Panc1 (cell line): ENCODE results near the gene NPHP1. TPM values are rescaled to one million over a fixed set of nuclear protein-coding genes. Genes with fewer than 3 reads are reported as not detected.

Experiments
- ATAC-seq: fragments of 200-7000 bp; cut with Tn5 transposase; 2 replicates; pipeline ENCODE4 v1.9.1; 2020; ENCODE audit warnings: mild to moderate bottlenecking, moderate library complexity
- BruUV-seq: library from RNA; stranded (reverse); fragments of 400-500 nt; replicated peaks from 2 replicates; lab custom pipeline; 2021; lab: Mats Ljungman, UMichigan
- CTCF ChIA-PET: fragments of 300-600 bp; sonication (Branson Sonifier 250); formaldehyde crosslinking; loops from one replicate; lab custom pipeline; 2022; ENCODE audit warnings: antibody characterized with exemption; lab: Charles Lee
- POLR2A ChIA-PET: fragments of 300-600 bp; sonication (Branson Sonifier 250); formaldehyde crosslinking; loops from one replicate; lab custom pipeline; 2022; ENCODE audit warnings: antibody characterized with exemption; lab: Charles Lee
- DNase-seq: peaks from one replicate; pipeline ENCODE4 v3.0.0-alpha.2; 2010; ENCODE audit warnings: low read depth, low spot score
- H3K27ac ChIP-seq: 2 replicates; pipeline ENCODE4 v1.5.1; 2011; ENCODE audit warnings: mild to moderate bottlenecking, low read length, inconsistent platforms
- H3K27me3 ChIP-seq: fragments of 200-500 bp; sonication (Bioruptor generic); 2 replicates; pipeline ENCODE4 v1.6.0; 2014; ENCODE audit warnings: low read length, inconsistent platforms; ENCODE audit not compliant: control insufficient read depth, insufficient read depth
- H3K36me3 ChIP-seq: fragments of 200-500 bp; sonication (Bioruptor generic); 2 replicates; pipeline ENCODE4 v1.5.1; 2014; ENCODE audit warnings: inconsistent platforms, mild to moderate bottlenecking, low read length, moderate library complexity; ENCODE audit not compliant: control insufficient read depth, insufficient read depth
- H3K4me1 ChIP-seq: 2 replicates; pipeline ENCODE4 v1.5.1; 2011; ENCODE audit warnings: inconsistent platforms, mild to moderate bottlenecking, low read length, moderate library complexity; ENCODE audit not compliant: control insufficient read depth, insufficient read depth
- H3K4me3 ChIP-seq, 2 experiments: 2 replicates each; pipeline ENCODE4 v1.5.1; 2011 to 2012; ENCODE audit warnings: low read depth in 2 of 2, low read length in 2 of 2, mild to moderate bottlenecking in 2 of 2, inconsistent platforms in 1 of 2, moderate library complexity in 1 of 2
- H3K9me3 ChIP-seq: fragments of 200-500 bp; sonication (Bioruptor generic); 2 replicates; pipeline ENCODE4 v1.5.1; 2014; ENCODE audit warnings: low read depth, mild to moderate bottlenecking, inconsistent platforms, low read length, moderate library complexity; ENCODE audit not compliant: control insufficient read depth, insufficient read depth
- POLR2AphosphoS5 ChIP-seq: IDR thresholded peaks from 2 replicates; pipeline ENCODE4 v1.6.1; 2012; ENCODE audit warnings: mild to moderate bottlenecking, low read depth, low read length, moderate library complexity
- SIN3A ChIP-seq: IDR thresholded peaks from 2 replicates; pipeline ENCODE4 v1.6.1; 2012; ENCODE audit warnings: low read depth, mild to moderate bottlenecking, low read length, moderate library complexity, borderline replicate concordance; ENCODE audit not compliant: insufficient read depth
- TCF7L2 ChIP-seq: IDR thresholded peaks from 2 replicates; pipeline ENCODE4 v1.6.1; 2011; ENCODE audit warnings: mild to moderate bottlenecking, low read depth, low read length, inconsistent platforms
- in situ Hi-C: cut with HindIII; loops from 2 replicates; pipeline ENCODE4 v1.10.0; 2016; ENCODE audit warnings: low sequenced_read_pairs, low pct_unique_long_range_greater_than_20kb
- intact Hi-C: fragments of 100-400 bp; cut with micrococcal nuclease; formaldehyde crosslinking; loops from one replicate; pipeline ENCODE4 v1.10.0; 2022; ENCODE audit not compliant: unreplicated experiment
- total RNA-seq: library from RNA; stranded (reverse); gene quantifications from one replicate; pipeline ENCODE4 v1.2.1, GENCODE V29; 2021; ENCODE audit not compliant: unreplicated experiment
- TF ChIP-seq, protein P1 (sequence below): fragments of 450-650 bp; IDR thresholded peaks from 2 replicates; pipeline ENCODE4 v1.5.1; 2017; ENCODE audit warnings: mild to moderate bottlenecking
- TF ChIP-seq, protein P2 (sequence below), 2 experiments: IDR thresholded peaks; 2 replicates each; pipeline ENCODE4 v1.6.1; 2011 to 2012; ENCODE audit warnings: low read depth in 2 of 2, control low read depth in 1 of 2, low read length in 1 of 2, mild to moderate bottlenecking in 1 of 2, moderate library complexity in 1 of 2; ENCODE audit not compliant: insufficient read depth in 1 of 2

The NPHP1 gene
- total RNA-seq, 1 experiment from 2014 or later, result 7.2 TPM

DNA sequence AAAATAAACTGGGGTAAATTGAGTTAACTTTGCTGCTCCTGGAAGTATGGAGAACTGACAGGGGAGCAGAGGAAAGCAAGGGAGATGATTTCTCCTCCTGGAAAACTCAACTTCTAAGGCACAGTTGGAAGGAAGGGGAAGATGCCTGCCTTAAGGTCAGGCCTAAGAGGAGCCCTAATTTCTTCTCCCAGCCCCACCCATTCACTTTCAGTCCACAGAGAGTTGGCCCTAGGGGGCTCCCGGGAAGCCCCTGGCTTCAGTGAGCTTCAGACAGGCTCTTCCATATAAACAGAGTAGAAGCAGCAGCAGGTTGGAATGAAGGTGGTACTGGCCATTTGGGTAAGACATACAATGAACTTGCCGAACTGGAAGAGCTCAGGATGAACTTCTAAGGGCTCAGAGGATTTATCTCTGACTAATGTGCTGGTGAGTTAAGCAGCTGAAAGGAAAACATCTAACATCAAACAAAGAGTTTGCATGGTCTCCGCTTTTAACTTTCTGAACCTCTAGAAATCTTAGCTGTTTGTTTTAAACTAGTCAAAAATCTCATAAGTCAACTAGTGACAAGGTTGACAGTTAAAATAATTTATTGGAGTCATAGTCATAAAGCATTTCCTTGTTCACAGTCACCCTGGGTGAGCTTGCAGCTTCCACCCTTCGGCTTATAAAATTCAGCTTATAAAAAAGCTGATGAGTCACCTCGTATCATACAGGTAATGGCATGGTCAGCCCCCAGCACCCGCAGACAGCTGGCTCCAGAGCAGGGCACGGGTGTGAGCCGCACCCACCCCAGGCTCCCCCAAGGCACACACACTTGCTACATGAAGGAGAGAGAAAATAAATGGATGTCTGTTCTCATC is 99.0 kb downstream of the NPHP1 start:
- TF ChIP-seq POLR2AphosphoS5 (peak; percentile 77; the same call in 1 of the 2 replicates), SIN3A (peak; percentile 72; the same call in 1 of the 2 replicates), TCF7L2 (peak; percentile 95)
- TF ChIP-seq, protein P1, sequence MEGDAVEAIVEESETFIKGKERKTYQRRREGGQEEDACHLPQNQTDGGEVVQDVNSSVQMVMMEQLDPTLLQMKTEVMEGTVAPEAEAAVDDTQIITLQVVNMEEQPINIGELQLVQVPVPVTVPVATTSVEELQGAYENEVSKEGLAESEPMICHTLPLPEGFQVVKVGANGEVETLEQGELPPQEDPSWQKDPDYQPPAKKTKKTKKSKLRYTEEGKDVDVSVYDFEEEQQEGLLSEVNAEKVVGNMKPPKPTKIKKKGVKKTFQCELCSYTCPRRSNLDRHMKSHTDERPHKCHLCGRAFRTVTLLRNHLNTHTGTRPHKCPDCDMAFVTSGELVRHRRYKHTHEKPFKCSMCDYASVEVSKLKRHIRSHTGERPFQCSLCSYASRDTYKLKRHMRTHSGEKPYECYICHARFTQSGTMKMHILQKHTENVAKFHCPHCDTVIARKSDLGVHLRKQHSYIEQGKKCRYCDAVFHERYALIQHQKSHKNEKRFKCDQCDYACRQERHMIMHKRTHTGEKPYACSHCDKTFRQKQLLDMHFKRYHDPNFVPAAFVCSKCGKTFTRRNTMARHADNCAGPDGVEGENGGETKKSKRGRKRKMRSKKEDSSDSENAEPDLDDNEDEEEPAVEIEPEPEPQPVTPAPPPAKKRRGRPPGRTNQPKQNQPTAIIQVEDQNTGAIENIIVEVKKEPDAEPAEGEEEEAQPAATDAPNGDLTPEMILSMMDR, result no peak
- TF ChIP-seq, protein P2, sequence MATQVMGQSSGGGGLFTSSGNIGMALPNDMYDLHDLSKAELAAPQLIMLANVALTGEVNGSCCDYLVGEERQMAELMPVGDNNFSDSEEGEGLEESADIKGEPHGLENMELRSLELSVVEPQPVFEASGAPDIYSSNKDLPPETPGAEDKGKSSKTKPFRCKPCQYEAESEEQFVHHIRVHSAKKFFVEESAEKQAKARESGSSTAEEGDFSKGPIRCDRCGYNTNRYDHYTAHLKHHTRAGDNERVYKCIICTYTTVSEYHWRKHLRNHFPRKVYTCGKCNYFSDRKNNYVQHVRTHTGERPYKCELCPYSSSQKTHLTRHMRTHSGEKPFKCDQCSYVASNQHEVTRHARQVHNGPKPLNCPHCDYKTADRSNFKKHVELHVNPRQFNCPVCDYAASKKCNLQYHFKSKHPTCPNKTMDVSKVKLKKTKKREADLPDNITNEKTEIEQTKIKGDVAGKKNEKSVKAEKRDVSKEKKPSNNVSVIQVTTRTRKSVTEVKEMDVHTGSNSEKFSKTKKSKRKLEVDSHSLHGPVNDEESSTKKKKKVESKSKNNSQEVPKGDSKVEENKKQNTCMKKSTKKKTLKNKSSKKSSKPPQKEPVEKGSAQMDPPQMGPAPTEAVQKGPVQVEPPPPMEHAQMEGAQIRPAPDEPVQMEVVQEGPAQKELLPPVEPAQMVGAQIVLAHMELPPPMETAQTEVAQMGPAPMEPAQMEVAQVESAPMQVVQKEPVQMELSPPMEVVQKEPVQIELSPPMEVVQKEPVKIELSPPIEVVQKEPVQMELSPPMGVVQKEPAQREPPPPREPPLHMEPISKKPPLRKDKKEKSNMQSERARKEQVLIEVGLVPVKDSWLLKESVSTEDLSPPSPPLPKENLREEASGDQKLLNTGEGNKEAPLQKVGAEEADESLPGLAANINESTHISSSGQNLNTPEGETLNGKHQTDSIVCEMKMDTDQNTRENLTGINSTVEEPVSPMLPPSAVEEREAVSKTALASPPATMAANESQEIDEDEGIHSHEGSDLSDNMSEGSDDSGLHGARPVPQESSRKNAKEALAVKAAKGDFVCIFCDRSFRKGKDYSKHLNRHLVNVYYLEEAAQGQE (IDR thresholded peaks at IDR 0.05; ENCODE audit: insufficient read depth in 1 of 2, low read depth in 2 of 2, low read length in 1 of 2), result no peak
- ATAC-seq (peak; percentile 79), DNase-seq (no peak)
- Histone ChIP-seq H3K9me3 (peaks cover 3% of the 10 kb centered on the region; the same call in 1 of the 2 replicates), H3K36me3 (peaks cover 4% of the 10 kb centered on the region; the same call in 1 of the 2 replicates), H3K27me3 (no peaks in the 10 kb centered on the region), H3K4me3 (peak overlapping the region in 1 of 2 experiments; percentile 2; a peak in 1 of 4 replicates), H3K27ac (peak overlapping the region; percentile 94), H3K4me1 (peaks cover 86% of the 10 kb centered on the region)
- intact Hi-C loops, result no loop called here
- BruUV-seq, result no TSS peak
- ChIA-PET CTCF (no interaction called here), POLR2A (interaction anchor here (1.4 kb wide), 1 partner anchor 19 kb away, joined by 4 read pairs; no protein-coding TSS in a partner anchor)
- in situ Hi-C loops, result no loop called here

DNA sequence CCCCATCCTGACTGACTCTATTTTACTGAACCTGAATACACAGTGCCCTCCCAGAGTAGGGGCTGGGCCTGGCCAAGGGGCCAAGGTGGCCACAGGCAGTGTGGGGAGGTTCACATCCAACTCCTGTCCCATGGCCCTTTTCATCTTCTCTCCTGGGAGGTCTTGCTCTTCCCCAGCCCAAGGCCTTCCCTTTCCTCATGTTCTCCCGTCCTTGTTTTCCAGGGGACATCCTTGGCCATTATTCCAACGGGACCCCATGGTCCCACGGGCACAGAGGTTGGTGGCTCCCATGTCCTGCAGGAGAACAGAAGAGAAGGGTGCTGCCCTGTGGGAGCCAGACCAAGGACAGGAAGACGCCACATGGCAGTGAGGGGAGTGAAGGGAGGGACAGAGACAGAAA is 99.6 kb downstream of the NPHP1 start:
- POLR2A ChIA-PET, result no interaction called here
- DNase-seq (no peak), ATAC-seq (no peak)
- no peak overlapping the region for H3K4me3 ChIP-seq
- CTCF ChIA-PET, result no interaction called here
- no peaks in the 10 kb centered on the region for H3K27me3 ChIP-seq
- BruUV-seq, result no TSS peak
- H3K4me1 ChIP-seq, result peaks cover 93% of the 10 kb centered on the region
- H3K27ac ChIP-seq, result peak overlapping the region; percentile 94
- in situ Hi-C loops, result no loop called here
- intact Hi-C loops, result no loop called here
- peaks cover 4% of the 10 kb centered on the region; the same call in 1 of the 2 replicates for H3K36me3 ChIP-seq
- TF ChIP-seq SIN3A (no peak), TCF7L2 (no peak), POLR2AphosphoS5 (no peak)
- TF ChIP-seq, protein P1, result no peak
- TF ChIP-seq, protein P2 (IDR thresholded peaks at IDR 0.05; ENCODE audit: insufficient read depth in 1 of 2, low read depth in 2 of 2, low read length in 1 of 2), result no peak
- no peaks in the 10 kb centered on the region for H3K9me3 ChIP-seq
